DMS114 treated with DMSO at 0.1 percent for 48 hours (cell line): ENCODE measurements around the gene RARRES2.
"Not testable (repeated sequence)": the region's sequence is repeated elsewhere in the genome, so short reads cannot be mapped to it uniquely, and the experiment has no call there.

Experiments used
- DNase-seq: peaks from one replicate; lab custom pipeline; 2025; ENCODE audit not compliant: unreplicated experiment; lab: John Stamatoyannopoulos, UW

The RARRES2 gene

DNA sequence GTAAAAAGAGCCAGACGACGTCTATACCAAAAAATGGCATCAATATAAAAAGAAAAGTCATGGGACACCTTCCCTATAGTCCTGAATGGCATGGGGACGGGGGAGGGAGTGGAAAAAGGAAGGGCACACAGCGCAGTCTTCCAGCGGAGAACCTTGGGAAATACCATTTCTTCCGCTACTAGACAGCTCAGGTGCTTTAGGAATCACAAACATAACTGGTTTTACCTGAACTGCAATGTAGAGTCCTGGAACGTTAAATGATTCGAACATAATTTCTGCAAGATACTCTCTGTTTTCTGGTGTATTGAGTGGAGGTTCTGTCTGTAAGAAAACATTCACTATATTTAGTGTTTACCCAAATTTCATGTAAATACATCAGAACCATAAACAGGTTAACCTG, 46.4 kb downstream of the RARRES2 start:
- not testable (repeated sequence) for DNase-seq

DNA sequence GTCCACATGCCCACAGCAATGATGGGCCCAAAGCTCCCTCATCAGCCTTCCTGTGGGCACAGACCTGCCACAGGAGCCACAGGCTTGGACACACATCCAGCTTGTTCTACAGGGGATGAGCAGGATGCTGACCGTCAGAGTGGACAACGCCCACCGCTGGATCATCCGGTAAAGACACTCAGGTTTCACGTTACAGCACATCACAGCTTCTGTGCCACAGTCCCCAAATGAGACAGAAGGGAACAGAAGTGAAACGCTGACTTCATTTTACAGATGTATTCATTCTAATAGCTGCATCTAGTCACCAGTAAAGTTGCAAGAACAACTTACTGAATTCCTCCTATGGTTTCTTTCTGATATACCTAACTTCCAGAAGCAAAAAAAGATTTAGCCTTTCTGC, 51.1 kb downstream of the RARRES2 start:
- DNase-seq: not testable (repeated sequence)

DNA sequence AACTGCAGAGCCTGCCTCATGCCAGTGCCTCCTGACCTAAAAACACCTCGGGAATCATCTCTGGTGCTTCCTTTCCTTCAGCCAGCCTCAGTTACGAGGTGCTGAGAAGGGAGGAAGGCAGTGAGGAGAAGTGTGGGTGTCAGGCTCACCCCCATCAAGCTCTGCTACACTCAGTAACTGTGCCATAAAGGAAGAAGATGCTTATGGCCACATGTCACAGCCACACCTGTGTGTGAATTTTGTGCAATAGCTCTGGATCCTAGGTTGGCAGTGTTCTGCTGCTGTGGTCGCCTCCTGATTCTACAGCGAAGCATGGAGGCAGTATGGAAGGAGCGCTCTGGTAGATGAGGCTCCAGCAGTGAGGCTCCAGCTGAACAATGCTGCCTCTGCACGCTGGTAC, 52.6 kb downstream of the RARRES2 start:
- not testable (repeated sequence) for DNase-seq
